K562 (cell line): ENCODE results near the gene SV2A. TPM values are rescaled to one million over a fixed set of nuclear protein-coding genes. Genes with fewer than 3 reads are reported as not detected.

Experiments used
- BCOR ChIP-seq: fragments of 450-650 bp; IDR thresholded peaks from 2 replicates; pipeline ENCODE4 v1.6.1; 2016
- FOSL1 ChIP-seq: fragments of 200-800 bp; sonication (Bioruptor generic); conservative IDR thresholded peaks from 2 replicates; pipeline ENCODE4 v1.6.1; 2016; ENCODE audit warnings: missing genetic modification characterization, missing compliant biosample characterization
- FOXK2 ChIP-seq, 2 experiments: fragments of 450-650 bp; IDR thresholded peaks in 1 of 2; conservative IDR thresholded peaks in 1 of 2; 2 replicates each; pipeline ENCODE4 v1.6.1; 2016; ENCODE audit warnings: low read depth in 2 of 2, mild to moderate bottlenecking in 1 of 2
- HDAC6 ChIP-seq: IDR thresholded peaks from 2 replicates; pipeline ENCODE4 v1.6.1; 2012; ENCODE audit warnings: low read depth, mild to moderate bottlenecking, control low read depth, inconsistent platforms, low read length, moderate library complexity
- KDM1A ChIP-seq, 2 experiments: fragments of 450-650 bp; IDR thresholded peaks; 2 replicates each; pipeline ENCODE4 v1.6.1; 2016; ENCODE audit warnings: mild to moderate bottlenecking in 2 of 2
- KLF10 ChIP-seq: fragments of 250-450 bp; sonication (Bioruptor Pico); IDR thresholded peaks from 2 replicates; pipeline ENCODE4 v1.6.1; 2021; ENCODE audit warnings: matching md5 sums
- MYNN ChIP-seq, 2 experiments: sonication (generic); formaldehyde crosslinking in 1 of 2; IDR thresholded peaks; 2 replicates each; pipeline versions ENCODE4 v1.5.0 to v1.6.1; 2016 to 2020; ENCODE audit warnings: antibody characterized with exemption in 1 of 2, missing genetic modification reagents in 1 of 2
- SMAD4 ChIP-seq: fragments of 250-450 bp; sonication (Bioruptor Pico); conservative IDR thresholded peaks from 2 replicates; pipeline ENCODE4 v1.8.0; 2021; ENCODE audit warnings: inconsistent platforms, mild to moderate bottlenecking, moderate library complexity
- SMARCA4 ChIP-seq: fragments of 450-650 bp; IDR thresholded peaks from 2 replicates; pipeline ENCODE4 v1.6.1; 2016
- SP1 ChIP-seq: sonication (generic); formaldehyde crosslinking; IDR thresholded peaks from 2 replicates; pipeline ENCODE4 v1.8.1; 2022; ENCODE audit warnings: mild to moderate bottlenecking, missing genetic modification reagents
- TBL1XR1 ChIP-seq, 2 experiments: IDR thresholded peaks; 2 replicates each; pipeline ENCODE4 v1.6.1; 2012; ENCODE audit warnings: improper control_type of control experiment in 2 of 2, low read length in 2 of 2, mild to moderate bottlenecking in 1 of 2
- ZBTB7A ChIP-seq: IDR thresholded peaks from 2 replicates; pipeline ENCODE4 v1.6.1; 2011; ENCODE audit warnings: low read depth, mild to moderate bottlenecking, low read length, moderate library complexity, borderline replicate concordance; ENCODE audit not compliant: control insufficient read depth
- polyA plus RNA-seq, 8 experiments: library from polyadenylated mRNA; depleted of rRNA in 4 of 8; stranded (reverse) in 5 of 8; unstranded in 3 of 8; fragments of >200 nt; fragmentation: Nextera tagmentation in 2 of 8; fragmentation: Illumina TruSeq in 1 of 8; extraction: Ambion mirVana in 2 of 8; extraction: Trizol in 1 of 8; gene quantifications; 2 replicates each; pipeline versions ENCODE4 v1.2.1 to v1.2.3, GENCODE V29; 2011 to 2014; ENCODE audit warnings: inconsistent platforms in 1 of 8, missing spikeins in 1 of 8
- total RNA-seq, 7 experiments: library from RNA; depleted of rRNA in 6 of 7; stranded (reverse); fragments of >200 nt in 6 of 7; fragmentation: Illumina TruSeq in 2 of 7; extraction: Trizol in 2 of 7; gene quantifications; 2 replicates each; pipeline versions ENCODE4 v1.2.1 to v1.2.3, GENCODE V29; 2011 to 2021; ENCODE audit warnings: low replicate concordance in 1 of 7
- TF ChIP-seq, protein P1 (sequence below): sonication (generic); formaldehyde crosslinking; IDR thresholded peaks from 2 replicates; pipeline ENCODE4 v1.8.0; 2022; ENCODE audit warnings: missing genetic modification reagents, mild to moderate bottlenecking, moderate library complexity, borderline replicate concordance

SV2A gene
- total and polyA plus RNA-seq, 9 of the 15 experiments (the other 6 are each of a cell fraction or from before 2014, with no cell fraction given), result 0.07 to 0.22 (median 0.11) TPM; not detected in 1

DNA sequence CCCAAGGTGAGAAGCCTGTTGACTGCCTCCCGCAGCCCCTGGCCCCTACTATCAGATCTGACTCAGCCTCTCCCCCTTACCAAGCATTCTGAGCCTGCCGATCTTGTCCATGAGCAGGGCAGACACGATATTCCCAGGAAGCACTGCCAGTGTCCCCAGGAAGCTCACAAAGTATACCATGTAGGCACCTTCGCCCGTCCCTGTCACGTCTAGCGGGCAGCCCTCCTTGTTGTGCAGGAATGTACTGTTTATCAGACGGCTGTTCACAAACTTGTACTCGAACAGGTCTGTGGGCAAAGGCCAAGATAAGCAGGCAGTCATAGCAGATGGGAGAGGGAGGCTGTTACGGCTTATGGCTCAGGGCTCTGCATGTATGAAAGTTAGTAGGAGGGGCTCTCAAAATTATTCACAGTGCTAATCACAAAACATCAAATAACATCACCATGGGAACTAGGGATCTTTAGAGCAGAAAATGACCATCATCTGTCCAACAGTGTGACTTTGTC, 11.0 kb downstream of the SV2A start (continued):
- TF ChIP-seq SP1 (0 out of 2 replicates have a peak, but pooled peaks have one; percentile 25), SMARCA4 (peak; percentile 91), TBL1XR1 (IDR thresholded peaks at IDR 0.05; ENCODE audit: low read length in 2 of 2) (0 out of 4 replicates have a peak, but pooled peaks of 1 of the 2 experiments have one; percentile 43), KDM1A (IDR thresholded peaks at IDR 0.05) (0 out of 4 replicates have a peak, but pooled peaks of 1 of the 2 experiments have one; percentile 34), SMAD4 (0 out of 2 replicates have a peak, but pooled peaks have one; percentile 33), HDAC6 (no peak), FOXK2 (conservative IDR thresholded peaks at IDR 0.05 in 1 of 2, IDR thresholded peaks at IDR 0.05 in 1 of 2; ENCODE audit: low read depth in 2 of 2) (0 out of 4 replicates have a peak, but pooled peaks have one; percentile 10 to 37), BCOR (0 out of 2 replicates have a peak, but pooled peaks have one; percentile 18), KLF10 (CRISPR knock-in tag) (no peak), ZBTB7A (peak; percentile 77; the same call in 1 of the 2 replicates), FOSL1 (tag) (peak; percentile 94), MYNN (IDR thresholded peaks at IDR 0.05) (peak; percentile 16; the same call in 1 of the 2 replicates), MYNN (CRISPR knock-in tag; IDR thresholded peaks at IDR 0.05) (no peak)
- TF ChIP-seq, protein P1, sequence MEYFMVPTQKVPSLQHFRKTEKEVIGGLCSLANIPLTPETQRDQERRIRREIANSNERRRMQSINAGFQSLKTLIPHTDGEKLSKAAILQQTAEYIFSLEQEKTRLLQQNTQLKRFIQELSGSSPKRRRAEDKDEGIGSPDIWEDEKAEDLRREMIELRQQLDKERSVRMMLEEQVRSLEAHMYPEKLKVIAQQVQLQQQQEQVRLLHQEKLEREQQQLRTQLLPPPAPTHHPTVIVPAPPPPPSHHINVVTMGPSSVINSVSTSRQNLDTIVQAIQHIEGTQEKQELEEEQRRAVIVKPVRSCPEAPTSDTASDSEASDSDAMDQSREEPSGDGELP, result peak; percentile 61; the same call in 1 of the 2 replicates
